HG03045 (cell line): Measurements from ENCODE around the gene TGFBR3.

Experiments used
- ATAC-seq: cut with Tn5 transposase; IDR thresholded peaks from one replicate; pipeline ENCODE4 v1.9.1; 2021; ENCODE audit warnings: mild to moderate bottlenecking, moderate library complexity; ENCODE audit not compliant: unreplicated experiment

TGFBR3 gene

DNA sequence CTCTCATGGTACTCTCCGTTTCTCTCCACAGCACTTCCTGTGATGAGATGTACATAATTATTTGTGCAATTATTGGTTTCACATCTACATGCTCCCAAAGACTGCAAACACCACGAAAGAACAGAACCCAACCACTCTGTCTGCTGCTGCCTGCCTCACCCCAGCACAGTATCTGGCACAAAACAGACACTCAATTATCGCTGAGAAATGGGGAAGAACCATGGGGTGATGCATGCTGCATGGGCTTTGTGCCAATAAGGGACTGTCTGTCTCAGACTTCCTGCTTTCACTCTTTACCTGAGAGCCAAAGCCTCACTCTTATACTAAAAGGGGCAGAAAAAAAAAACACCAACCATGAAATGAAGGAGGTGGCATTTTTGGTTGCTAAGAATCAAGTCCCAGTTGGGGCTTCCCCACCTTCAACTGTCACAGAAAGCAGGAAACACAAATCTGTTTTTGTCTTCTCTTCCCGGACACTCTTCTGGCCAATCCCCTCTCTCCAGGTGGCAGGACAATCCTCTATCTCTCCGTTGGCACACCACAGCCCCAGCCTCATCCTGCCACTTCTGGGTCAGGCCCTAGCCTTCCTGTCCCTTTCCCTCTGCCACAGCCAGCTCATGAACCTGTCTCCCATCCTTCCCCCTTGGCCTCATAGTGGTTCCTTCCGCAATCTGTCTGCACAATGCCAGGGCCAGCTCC, 82.0 kb downstream of the TGFBR3 start:
- ATAC-seq, result peak; percentile 78

DNA sequence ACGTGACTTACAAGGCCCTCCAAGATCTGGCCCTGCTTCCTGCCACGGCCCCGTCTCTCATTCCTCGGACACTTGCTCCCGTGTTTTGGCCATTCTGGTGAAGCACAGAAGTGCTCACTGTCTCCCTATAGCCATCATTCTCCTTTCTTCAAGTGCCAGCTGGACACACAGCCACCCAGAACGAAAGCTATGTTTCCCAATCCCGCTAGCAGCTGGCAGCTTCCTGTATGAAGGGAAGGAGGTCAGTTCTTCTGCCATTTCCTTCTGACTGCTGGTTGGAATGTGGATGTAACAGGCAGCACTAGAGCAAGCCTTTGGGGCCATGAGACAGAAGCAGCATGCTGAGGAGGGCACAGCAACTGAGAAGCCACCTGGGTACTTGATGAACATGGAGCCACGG, 82.8 kb downstream of the TGFBR3 start:
- ATAC-seq, result no peak

DNA sequence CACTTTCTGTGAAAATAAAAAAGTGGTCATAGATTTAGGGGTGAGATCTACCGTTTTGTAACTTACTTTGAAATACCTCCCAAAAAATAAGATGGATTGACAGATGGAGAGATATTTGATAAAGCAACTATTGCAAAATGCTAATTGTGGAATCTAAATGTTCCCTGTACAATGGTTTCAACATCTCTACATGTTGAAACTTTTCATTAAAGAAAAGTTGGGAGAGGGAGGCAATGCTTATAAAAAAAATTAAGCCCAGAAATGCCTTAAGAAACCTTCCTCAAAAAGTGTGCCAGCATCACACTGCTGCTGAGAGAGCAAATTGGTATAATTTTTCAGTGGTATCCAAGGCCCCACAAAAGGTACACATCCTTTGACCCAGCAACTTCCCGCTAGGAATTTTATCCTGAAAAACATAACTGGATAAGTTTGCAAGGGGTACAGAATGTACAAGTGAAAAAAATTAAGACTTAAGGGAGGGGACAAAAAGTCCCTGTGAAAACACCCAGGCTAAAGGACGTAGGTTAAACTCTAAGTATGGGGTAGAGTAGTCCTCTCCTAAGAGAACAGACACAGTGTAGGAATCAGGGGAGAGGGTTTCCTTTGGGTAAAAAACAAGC, 84.3 kb downstream of the TGFBR3 start:
- no peak for ATAC-seq

DNA sequence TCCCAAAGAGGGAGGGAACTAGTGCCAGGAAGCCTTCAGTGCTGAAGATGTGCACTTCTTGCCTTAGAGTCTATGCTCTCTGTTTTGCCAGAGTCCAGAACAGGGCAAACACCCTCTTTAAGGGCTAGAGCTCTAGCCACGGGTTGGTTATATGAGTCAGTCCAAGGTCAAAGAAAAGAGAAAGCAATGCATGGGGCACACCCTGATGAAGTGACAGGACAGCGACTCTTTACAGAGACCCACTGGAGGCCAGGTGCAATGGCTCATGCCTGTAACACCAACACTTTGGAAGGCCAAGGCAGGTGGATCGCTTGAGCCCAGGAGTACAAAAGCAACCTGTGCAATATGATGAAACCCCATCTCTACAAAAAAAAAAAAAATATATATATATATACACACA, 86.1 kb downstream of the TGFBR3 start:
- no peak for ATAC-seq

DNA sequence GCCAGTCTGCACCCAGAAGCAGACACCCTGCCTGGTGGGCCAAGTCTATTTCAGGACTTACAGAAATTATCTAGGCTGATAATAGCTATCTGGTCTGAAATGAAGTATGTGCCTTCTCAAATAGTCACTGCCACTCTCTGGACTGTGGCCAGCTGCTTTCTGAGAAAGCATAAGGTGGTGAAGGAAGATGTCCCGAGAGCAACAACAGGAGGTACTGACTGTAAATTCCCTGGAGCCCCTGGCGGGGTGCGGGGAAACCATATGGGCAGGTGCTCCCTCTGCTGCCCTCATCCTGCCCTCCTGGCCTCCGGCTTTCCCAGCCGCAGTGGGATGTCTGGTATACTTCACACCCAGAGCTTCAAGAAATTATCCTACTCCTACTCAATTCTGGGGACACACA, 86.8 kb downstream of the TGFBR3 start:
- no peak for ATAC-seq

DNA sequence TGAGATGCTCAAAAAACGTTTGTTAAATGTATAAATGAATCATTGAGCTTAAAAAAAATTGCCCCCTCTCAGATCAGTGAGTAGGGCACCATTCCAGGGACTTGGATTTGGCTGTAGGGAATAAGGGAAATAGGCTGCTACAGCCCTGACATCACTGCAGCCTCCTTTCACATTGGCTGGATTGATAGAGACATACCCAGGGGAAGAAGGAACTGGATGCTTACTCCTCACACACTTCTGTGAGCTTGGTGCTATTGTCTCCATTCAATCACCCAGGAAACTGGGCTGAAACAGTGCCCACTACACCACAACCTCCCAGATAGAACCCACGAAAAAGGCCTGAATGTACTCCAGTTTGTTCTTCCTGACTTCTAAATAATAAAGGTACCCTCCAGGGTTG, 87.2 kb downstream of the TGFBR3 start:
- no peak for ATAC-seq

DNA sequence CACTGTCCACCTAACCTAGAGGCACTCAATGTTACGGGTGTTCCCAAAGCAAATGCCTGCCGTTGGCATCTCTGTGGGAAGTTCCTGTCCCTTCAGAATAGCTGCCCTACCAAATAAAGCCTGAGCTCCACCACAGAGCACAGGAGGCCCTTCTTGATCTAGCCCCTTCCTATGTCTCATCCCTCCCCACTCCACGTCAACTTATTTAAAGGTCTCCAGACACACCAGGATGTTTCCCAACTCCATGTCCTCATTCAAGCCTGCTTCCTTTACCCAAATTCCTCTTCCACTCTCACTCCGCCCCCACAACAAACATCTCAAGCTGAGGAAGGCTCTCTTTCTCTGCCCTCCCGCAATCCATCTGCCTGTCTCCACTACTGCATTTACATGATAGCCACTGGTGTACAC, 87.7 kb downstream of the TGFBR3 start:
- ATAC-seq, result no peak

DNA sequence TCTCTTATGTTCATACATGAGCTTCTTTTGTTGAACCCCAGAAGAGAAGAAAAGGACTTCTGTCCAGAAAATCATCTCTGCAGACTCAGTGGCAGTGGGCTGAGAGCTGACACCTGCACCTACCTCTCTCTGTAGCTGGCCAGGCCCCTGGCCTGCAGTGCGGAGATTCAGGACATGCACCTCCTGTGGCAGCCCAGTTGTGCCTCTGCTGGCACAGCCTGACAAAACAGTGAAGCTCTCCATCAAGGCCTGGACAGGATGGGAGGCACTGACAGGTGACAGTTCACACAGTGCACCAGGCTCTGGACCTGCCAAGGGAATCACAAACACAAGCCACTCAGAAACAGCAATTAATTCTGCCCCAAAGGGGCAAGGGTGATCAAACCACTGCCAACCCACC, 88.8 kb downstream of the TGFBR3 start:
- no peak for ATAC-seq

DNA sequence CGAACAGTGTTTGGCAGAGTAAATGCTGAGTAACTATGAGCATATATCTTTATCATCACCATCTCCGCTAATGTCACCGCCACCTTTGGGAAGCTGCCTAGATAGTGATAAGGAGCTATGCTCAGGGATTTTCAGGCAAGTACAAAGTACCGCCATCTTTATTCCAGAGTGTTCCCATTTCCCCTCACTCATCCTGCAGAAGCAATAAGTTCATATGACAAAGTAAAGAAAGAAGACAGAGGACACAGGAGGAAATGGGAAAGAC, 89.6 kb downstream of the TGFBR3 start:
- ATAC-seq, result no peak

DNA sequence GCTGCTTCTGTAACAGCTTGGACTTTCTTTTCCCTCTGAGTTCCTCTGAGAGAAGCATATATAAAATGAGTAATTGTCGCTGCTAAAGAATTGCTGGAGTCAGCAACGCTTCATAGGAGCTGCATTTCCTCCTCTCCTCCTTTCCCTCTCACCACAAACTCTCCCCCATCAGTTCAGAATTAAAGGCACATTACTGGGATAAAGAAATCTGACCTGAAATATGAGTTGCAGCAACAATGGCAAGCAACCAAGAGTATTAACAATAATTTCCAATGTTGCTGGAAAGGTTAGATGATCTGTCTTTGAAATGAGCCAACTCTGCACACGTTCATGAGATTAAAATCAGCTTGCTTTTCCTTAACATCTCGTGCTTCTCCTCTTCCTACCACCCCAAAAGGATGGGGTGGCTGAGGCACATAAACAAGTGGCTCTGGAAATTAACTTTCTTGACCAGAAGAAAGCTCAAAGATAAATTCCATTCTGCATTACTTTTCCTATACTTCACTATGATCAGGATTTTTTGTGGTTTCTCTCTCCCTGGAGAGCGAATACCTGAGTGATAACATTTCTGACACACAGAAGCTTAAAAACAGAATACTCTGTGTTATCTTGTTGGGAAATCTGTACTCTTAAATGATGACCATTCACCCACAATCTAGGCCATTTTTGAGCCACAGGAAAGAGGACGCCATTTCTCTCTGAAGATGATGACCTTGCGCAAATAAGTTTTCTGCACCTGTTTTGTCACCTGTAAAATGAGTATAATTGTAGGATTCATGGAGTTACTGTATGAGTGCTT, 90.2 kb downstream of the TGFBR3 start:
- no peak for ATAC-seq

DNA sequence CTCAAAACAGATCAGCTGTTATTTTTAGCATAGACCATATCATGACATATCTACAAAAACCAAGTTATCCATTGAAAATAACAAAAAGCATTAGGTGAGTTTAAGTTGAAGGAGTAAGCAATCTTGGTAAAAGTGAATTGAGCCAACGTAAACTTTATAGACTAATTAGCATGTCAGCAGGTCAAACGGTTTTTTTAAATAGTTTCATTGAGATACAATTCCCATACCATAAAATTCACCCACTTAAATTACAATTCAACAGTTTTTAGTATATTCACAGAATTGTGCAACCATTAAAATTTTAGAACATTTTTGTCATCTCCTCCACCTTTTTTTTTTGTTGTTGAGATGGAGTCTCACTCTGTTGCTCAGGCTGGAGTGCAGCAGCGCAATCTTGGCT, 92.1 kb downstream of the TGFBR3 start:
- no peak for ATAC-seq

DNA sequence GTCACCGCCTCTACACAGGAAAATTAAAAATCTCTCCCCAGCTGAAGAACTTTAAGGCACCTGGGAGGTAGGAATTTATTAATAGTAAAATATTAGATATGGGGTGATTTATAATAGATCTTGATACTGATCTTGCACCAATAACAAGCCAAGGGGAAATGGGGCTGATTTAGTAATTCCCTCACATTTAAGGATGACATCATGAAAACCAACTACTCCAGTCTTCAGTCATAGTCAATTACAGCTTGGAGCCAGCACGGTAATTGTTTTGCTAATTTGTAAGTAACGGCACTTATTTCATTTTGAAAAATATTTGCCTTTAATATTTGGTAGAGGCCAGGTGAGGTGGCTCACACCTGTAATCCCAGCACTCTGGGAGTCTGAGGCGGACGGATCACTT, 92.8 kb downstream of the TGFBR3 start:
- no peak for ATAC-seq

DNA sequence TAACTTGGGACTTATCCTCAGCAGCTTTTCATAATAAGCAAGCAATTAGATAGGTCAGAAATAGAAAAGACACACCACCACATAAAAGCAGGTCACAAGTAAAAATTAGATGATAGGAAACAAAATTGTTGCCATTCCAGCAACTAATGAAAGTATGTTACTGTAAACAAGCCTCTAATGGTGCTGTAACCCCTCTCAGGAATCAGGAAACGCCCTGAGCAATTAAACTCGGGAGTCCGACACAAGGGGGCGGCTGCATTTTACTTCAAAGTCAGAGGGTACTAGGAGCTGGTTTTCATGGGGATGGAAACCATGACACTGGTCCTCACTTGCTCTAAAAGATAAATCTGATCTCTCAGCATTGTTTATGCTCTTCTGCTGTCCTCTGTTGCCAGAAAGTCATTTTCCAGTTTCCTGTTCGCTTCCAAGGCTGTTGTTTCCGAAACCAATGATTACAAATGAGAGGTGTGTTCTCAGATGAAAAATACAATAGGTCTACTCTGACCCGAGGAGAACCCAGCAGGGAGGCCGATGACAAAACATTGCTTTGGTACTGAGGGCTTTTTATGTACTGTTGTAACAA, 93.4 kb downstream of the TGFBR3 start:
- no peak for ATAC-seq

DNA sequence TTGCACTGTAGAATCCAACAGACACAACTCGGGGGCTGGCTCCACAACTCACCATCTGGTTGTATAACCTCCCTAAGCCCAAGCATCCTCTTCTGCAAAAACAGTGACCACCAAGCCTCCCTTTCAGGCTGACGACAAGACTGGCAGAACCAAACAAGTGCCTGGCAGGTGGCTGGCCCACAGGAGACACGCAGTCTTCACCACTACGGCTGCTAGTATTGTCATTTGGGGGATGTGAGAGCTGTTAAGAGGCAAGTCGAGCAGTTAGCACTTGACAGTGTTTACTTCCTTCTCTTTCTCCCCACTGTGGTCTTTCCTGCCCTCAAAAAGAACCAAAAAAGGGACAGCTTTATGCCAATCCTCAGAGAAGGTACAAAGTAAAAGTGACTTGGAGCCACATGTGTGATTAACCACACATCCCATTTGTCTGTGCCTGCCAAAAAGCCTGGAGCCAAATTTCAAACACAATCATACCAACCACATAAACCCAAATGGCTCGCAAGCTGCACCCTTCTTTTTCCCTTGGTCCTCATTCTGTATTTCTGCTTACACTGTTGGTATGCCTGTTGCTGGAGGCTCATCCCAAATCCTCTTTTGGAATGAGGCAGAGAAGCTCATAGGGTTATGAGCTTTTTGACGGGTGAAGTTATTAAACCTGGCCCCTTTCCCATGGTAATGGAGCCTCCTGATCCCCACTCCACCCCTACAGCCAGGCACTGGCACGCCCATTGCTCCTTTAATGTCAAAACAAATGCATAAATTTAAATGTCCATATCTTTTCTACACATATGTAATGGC, 94.1 kb downstream of the TGFBR3 start:
- no peak for ATAC-seq

DNA sequence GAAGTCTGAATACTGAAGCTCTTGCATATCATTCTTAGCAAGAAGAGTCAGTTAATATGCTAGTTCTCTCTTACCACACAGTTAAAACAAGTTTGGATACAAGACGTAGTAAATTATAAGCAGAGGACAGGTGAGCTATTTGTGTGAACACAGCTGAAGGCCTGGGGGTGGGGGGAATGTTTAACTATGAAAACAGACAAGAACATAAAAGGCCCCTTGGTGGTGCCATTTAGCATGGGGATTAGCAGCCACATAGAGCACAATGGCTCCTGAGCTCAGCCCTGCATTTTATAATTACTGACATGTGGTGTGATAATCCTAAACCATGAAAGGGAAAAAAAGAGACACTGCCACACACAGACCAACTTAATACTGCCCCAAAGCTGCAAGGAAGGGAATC, 94.8 kb downstream of the TGFBR3 start:
- ATAC-seq, result no peak

DNA sequence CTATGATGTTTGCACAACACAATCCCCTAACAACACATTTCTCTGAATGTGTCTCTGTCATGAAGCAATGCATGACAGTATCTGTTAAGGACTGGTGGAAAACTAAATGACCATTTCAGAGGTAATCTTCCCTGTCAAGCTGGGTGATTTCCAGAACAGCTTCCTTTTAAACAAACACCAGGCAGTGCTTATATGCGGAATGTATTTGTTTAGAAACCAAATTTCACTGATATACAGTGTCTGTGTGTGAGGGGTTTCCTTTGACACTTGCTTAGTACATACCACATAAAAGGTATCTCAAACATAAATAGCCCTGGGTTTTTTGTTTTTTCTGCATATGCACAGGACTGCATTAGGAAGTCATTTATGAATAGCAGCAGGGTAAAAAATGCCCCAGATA, 95.6 kb downstream of the TGFBR3 start:
- no peak for ATAC-seq

DNA sequence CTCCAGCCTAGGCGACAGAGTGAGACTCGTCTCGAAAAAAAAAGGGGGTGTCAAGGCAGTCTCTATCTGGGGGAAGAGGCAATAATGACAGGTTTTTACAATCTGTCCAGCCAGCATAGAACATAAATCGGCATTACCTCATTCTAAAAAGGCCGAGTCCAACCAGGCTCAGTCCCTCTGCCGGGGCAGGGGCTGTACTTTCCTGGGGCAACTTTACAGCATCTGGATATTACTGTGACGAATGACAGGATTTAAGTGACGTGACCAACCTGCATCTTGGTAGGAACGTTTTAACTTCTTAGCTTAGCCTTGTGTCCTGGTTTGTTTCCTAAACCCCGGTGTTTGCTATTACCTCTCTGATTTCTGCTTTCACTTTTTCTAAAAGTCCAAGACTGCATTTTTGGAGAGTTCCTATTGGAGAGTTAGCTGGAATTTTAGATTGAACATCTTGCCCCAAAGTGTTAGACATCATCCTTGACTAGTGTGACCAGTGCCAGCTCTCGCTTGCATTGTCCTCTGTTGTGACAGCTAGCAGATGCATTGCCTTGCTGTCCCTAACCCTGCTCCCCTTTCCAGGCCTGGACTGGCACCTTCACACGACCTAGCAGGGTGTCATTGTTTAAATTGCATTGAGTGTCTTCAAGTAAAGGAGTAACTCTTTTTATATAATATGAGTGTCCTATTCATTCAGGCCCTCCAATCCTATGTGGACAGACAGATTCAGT, 96.5 kb downstream of the TGFBR3 start:
- no peak for ATAC-seq

DNA sequence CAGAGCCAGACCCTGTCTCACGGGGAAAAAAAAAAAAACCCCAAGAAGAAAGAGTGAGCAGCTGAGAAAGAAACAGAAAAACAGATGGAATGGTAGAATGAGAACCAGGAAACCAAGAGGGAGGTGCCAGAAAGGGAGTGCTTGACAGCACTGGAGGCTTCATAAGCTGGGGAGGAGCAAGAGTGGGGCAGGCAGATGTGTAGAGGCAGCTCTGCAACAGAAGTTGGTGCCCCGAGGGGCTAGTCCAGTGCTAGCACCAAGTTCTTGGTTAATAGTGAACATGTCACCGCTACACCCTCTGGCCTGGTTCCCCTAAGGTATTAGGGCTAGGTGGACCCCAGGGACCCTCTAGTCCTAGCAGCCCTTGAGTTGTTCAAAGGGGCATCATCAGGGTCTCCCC, 98.0 kb downstream of the TGFBR3 start:
- ATAC-seq, result no peak

DNA sequence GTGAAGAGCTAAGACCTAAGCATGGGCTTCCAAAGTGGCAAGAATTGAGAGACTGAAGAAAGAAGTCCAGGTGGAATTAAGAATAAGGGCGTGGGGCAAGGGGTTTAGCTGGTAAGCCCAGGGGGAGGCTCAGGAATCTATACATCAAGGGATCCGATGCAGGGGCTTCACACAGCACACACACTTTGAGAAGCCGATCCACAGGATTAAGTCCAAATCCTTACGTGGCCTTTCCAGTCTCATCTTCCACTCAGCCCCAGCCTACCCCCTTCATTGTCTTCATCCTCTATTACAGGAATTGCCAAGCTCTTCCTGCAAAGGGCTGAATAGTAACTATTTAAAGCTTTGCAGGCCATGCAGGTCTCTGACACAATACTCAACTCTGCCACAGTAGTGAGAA, 101.3 kb downstream of the TGFBR3 start:
- ATAC-seq, result no peak

DNA sequence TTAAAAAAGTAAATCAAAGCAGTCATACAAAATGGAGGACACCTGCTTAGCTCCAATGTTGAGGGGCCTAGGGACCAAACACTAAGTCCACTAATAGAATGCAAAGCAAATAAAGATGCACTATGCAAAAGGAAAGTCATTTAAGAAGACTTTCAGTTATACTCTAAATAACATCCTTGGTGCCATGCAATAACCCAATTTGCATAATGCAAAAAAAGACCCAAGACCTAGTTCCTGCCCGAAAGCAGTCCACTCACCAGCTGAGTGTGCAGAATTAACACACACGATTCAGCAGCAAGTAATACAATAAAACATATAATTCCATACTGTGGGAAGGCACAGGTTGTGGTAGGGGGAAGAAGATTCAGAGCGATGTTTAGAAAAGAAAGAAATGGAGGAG, 101.8 kb downstream of the TGFBR3 start:
- no peak for ATAC-seq
